ENCODE data around the gene OBP2A. TPM values are rescaled to one million over a fixed set of nuclear protein-coding genes. Genes with fewer than 3 reads are reported as not detected.

Gene OBP2A
- total and polyA plus RNA-seq, 2 of the 8 experiments (the other 6 are each of a cell fraction or from before 2014, with no cell fraction given) = not detected

DNA sequence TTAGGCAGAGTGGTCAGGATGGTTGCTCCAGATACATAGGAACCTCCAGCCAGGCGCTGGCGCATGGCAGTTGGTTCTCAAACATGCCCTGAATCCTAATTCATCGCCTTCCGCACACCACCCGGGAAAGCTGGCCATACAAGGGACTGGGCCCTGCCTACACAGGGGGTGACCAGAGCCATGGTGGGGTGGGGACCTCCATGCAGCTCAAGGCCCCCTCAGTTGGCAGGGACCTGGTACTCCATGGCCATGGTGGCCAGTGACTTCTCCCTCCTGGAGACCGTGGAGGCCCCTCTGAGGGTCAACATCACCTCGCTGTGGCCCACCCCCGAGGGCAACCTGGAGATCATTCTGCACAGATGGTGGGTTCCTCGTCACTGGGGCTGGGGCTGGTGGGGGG, 42.4 kb downstream of the OBP2A start:
- no peak overlapping the region for H2BK5ac ChIP-seq (ENCODE audit: low read depth, low read length)
- H3K27me3 ChIP-seq (replicated peaks in 1 of 4; ENCODE audit: control insufficient read depth in 3 of 4, extremely low read depth in 1 of 4, insufficient read depth in 3 of 4, low read length in 3 of 4) = no peaks in the 10 kb centered on the region
- H4K20me1 ChIP-seq (replicated peaks in 1 of 2; ENCODE audit: control insufficient read depth in 1 of 2, insufficient read depth in 2 of 2, low read length in 2 of 2) = no peaks in the 10 kb centered on the region
- FAIRE-seq (no peak), DNase-seq (ENCODE audit: low read depth in 1 of 2, low spot score in 2 of 2) (peak in 1 of 2 experiments; percentile 31)
- no peak overlapping the region for H4K5ac ChIP-seq (ENCODE audit: insufficient read length, low read depth, low read length)
- H3K4me2 ChIP-seq (ENCODE audit: insufficient read depth in 1 of 2, low read depth in 2 of 2, low read length in 2 of 2) = no peak overlapping the region
- H3K4ac ChIP-seq (replicated peaks; ENCODE audit: insufficient read length, low read depth, low read length) = no peak overlapping the region
- no peaks in the 10 kb centered on the region for H3K36me3 ChIP-seq (ENCODE audit: control insufficient read depth in 2 of 4, insufficient read depth in 4 of 4, low read length in 3 of 4)
- H3K27ac ChIP-seq (ENCODE audit: low read depth, low read length) = no peak overlapping the region
- no peak overlapping the region for H3K18ac ChIP-seq (ENCODE audit: extremely low read depth, low read length)
- H3K14ac ChIP-seq (ENCODE audit: insufficient read length) = no peak overlapping the region
- H2BK120ac ChIP-seq (replicated peaks; ENCODE audit: low read depth, low read length) = no peak overlapping the region
- no peaks in the 10 kb centered on the region for H3K23me2 ChIP-seq (ENCODE audit: low read depth, low read length)
- H2AFZ ChIP-seq (ENCODE audit: low read length) = no peak overlapping the region
- no peak overlapping the region for H2BK15ac ChIP-seq (ENCODE audit: low read length)
- no peaks in the 10 kb centered on the region; a peak in 1 of 7 replicates for H3K4me1 ChIP-seq (replicated peaks in 1 of 4; ENCODE audit: control insufficient read depth in 3 of 4, insufficient read depth in 4 of 4, low read length in 3 of 4)
- H3K79me2 ChIP-seq (ENCODE audit: control insufficient read depth in 1 of 2, insufficient read depth in 2 of 2, low read length in 2 of 2) = no peaks in the 10 kb centered on the region
- no peak overlapping the region for H2BK12ac ChIP-seq (ENCODE audit: low read depth, low read length)
- no peaks in the 10 kb centered on the region for H3K79me1 ChIP-seq (ENCODE audit: low read depth, low read length)
- H3K4me3 ChIP-seq (ENCODE audit: extremely low read depth in 1 of 4, insufficient read depth in 2 of 4, low read depth in 3 of 4, low read length in 4 of 4) = no peak overlapping the region
- 87% methylated on average over 9 of the region's 9 CpGs; no CpG with 5 or more reads in 1 of the 2 experiments for WGBS, 2 experiments (ENCODE audit: extremely low coverage in 1 of 2, insufficient coverage in 1 of 2, insufficient read length in 1 of 2, insufficient replicate concordance in 2 of 2, low coverage in 1 of 2, low lambda C conversion rate in 2 of 2, missing lambda C conversion rate in 1 of 2)
- ChIA-PET CTCF (ENCODE audit: partially characterized antibody) (interaction anchor here (0.7 to 7.2 kb wide), 2 partner anchors 15 to 94 kb away, joined by 4 to 58 read pairs; no protein-coding TSS in a partner anchor), POLR2A (ENCODE audit: partially characterized antibody) (interaction anchor here (1.9 kb wide), 1 partner anchor 12 kb away, joined by 4 read pairs; no protein-coding TSS in a partner anchor)
- no peak overlapping the region for H2AK5ac ChIP-seq (ENCODE audit: low read depth, low read length)
- no peak overlapping the region for H3K9ac ChIP-seq (replicated peaks in 1 of 4; ENCODE audit: extremely low read depth in 1 of 4, low read depth in 3 of 4, low read length in 3 of 4)
- H3K23ac ChIP-seq (ENCODE audit: insufficient read length) = no peak overlapping the region
- no peak overlapping the region for H3K56ac ChIP-seq (replicated peaks; ENCODE audit: insufficient read length, low read depth, low read length)
- H4K91ac ChIP-seq (replicated peaks; ENCODE audit: insufficient read length, low read length) = no peak overlapping the region
- no peaks in the 10 kb centered on the region for H3K9me3 ChIP-seq (ENCODE audit: insufficient read depth in 2 of 2, low read depth in 1 of 2, low read length in 1 of 2)
- H2BK20ac ChIP-seq (ENCODE audit: low read length) = no peak overlapping the region
- H4K8ac ChIP-seq (ENCODE audit: extremely low read depth, insufficient read depth, low read length) = no peak overlapping the region
- no peak for TF ChIP-seq BACH1 (IDR thresholded peaks at IDR 0.05; ENCODE audit: low read length)
- TF ChIP-seq JUN (IDR thresholded peaks at IDR 0.05; ENCODE audit: low read depth, low read length) = no peak
- TF ChIP-seq HDAC2 (IDR thresholded peaks at IDR 0.05; ENCODE audit: borderline replicate concordance in 1 of 2, low read depth in 2 of 2, low read length in 2 of 2) = no peak
- TF ChIP-seq, protein P1, sequence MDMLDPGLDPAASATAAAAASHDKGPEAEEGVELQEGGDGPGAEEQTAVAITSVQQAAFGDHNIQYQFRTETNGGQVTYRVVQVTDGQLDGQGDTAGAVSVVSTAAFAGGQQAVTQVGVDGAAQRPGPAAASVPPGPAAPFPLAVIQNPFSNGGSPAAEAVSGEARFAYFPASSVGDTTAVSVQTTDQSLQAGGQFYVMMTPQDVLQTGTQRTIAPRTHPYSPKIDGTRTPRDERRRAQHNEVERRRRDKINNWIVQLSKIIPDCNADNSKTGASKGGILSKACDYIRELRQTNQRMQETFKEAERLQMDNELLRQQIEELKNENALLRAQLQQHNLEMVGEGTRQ (IDR thresholded peaks at IDR 0.05; ENCODE audit: low read length) = no peak
- TF ChIP-seq EP300 (IDR thresholded peaks at IDR 0.05; ENCODE audit: borderline replicate concordance in 1 of 2, low read depth in 2 of 2, low read length in 2 of 2) = no peak
- no peak for TF ChIP-seq RNF2 (IDR thresholded peaks at IDR 0.05; ENCODE audit: borderline replicate concordance, low read depth, low read length, missing control alignments, poor library complexity, severe bottlenecking)
- no peak for TF ChIP-seq POLR2AphosphoS5 (IDR thresholded peaks at IDR 0.05; ENCODE audit: low read depth, low read length)
- TF ChIP-seq CHD1 (IDR thresholded peaks at IDR 0.05; ENCODE audit: low read depth, low read length) = no peak
- no peak for TF ChIP-seq CTBP2 (IDR thresholded peaks at IDR 0.05; ENCODE audit: borderline replicate concordance, insufficient read depth, insufficient read length, low read length)
- TF ChIP-seq GTF2F1 (IDR thresholded peaks at IDR 0.05; ENCODE audit: borderline replicate concordance, low read depth, low read length) = no peak
- no peak for TF ChIP-seq MAFK (IDR thresholded peaks at IDR 0.05; ENCODE audit: low read depth, low read length)
- TF ChIP-seq CEBPB (IDR thresholded peaks at IDR 0.05; ENCODE audit: low read depth, low read length) = no peak

Data from H1 (cell line).